HG03064 (cell line): ENCODE results near the gene PGAP2.
A peak's percentile ranks its signal among the peaks of the same experiment; 100 is the strongest.
"Not testable (repeated sequence)": the region's sequence is repeated elsewhere in the genome, so short reads cannot be mapped to it uniquely, and the experiment has no call there.

Source experiments
- ATAC-seq: cut with Tn5 transposase; IDR thresholded peaks from one replicate; pipeline ENCODE4 v1.9.1; 2021; ENCODE audit warnings: low read depth; ENCODE audit not compliant: unreplicated experiment

Gene PGAP2

DNA sequence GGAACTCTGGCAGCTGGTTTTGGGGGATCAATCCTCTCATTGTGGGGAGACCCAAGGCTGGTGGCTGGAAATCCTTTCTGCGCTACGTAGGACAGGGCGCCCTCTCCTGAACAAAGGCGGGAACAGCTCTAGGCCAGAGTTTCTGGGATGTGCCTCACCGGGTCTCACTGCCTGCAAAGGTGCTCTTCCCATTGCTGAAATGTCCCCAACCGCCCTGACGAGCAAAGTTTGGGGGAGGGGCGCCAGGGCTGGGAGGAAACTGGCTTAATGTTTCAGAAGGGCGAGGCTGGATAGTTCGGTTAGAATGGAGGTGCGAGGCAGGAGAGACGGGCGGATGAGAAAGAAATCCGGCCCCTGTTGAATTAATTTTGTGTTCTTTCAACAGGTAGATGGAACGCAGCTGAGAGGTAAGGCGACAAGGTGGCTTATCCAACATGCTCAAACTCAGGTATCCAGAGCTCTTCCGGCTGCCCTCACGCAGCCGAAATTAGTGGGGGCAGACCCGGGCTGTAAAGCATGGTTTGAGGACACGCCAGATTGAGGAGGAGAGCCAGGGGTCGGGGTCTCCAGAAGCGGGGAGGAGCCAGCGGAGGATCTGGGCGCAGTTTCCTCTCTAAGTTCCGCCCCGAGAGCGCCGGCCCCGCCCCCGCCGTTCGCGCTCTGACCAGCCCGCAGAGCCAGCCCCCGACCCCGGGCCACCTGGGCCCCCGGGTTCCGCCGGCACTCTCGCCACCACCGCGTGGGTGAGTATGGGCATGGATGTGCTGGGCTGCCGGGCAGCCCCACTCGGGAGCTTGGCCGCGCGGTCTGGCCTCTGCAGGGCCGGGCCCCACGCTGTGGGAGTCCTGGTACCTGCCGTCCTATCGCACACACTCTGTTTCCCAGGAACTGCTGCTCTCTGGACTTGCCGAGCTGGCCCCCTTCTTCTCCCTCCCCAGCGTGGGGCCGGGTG lies at the start of gene PGAP2:
PGAP2 (plus strand) TSS at position 652 of the 952 bp plus-strand sequence. CDS start 2,700 bp downstream, outside the sequence.
- ATAC-seq, result peak; percentile 68

DNA sequence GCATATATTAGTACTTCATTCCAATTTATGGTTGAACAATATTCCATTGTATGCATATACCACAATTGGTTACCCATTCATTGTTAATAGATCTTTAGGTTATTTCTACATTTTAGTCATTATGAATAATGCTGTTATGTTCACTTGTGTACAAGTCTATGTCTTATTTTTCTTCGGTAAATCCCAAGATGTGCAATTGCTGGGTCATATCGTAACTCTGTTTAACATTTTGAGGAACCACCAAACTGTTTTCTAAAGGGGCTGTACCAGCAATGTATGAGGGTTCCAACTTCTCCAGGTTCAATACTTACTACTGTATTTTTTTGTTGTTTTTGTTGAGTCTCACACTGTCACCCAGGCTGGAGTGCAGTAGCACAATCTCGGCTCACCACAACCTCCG lies 44.1 kb upstream of the PGAP2 start:
- ATAC-seq, result no peak

DNA sequence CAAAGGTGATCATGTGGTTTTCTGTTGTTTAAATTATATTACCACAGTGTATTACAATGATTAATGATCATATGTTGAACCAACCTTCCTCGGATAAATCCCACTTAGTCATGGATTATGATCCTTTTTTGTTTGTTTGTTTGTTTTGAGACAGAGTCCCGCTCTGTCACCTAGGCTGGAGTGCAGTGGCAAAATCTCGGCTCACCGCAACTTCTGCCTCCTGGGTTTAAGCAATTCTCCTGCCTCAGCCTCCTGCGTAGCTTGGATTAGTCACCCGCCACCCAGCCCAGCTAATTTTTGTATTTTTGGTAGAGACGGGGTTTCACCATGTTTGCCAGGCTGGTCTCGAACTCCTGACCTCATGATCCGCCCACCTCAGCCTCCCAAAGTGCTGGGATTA lies 41.5 kb upstream of the PGAP2 start:
- ATAC-seq, result not testable (repeated sequence)

DNA sequence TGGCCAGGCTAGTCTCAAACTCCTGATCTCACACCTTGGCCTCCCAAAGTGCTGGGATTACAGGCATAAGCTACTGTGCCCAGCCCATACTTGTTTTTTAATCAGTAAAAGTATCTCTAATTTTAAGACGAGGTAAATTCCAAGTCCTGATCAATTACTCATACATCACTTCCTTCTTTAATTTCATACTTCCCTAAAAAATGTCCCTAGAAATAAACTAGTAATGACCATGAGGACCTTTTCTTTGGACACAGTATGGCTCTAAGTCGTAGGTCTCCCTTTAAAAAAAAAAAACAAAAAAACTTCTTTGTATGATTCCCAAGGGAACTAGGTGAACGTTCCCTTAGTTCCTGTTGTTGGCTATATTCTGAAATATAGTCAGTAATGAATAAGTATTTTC lies 40.8 kb upstream of the PGAP2 start:
- no peak for ATAC-seq

DNA sequence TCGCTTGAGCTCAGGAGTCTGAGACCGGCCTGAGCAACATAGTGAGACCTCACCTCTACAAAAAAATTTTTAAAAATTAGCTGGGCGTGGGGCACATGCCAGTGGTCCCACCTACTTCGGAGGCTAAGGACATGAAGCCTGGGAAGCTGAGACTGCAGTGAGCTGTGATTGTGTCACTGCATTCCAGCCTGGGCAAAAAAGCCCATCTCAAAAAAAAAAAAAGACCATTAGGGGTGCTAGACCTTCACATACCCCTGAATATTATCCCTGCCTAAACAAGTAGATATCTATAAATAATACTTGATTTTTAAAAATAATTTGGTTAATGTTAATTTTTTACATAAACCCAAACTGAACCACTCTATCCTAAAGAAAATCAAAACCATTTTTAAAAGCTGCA lies 35.2 kb upstream of the PGAP2 start:
- no peak for ATAC-seq

DNA sequence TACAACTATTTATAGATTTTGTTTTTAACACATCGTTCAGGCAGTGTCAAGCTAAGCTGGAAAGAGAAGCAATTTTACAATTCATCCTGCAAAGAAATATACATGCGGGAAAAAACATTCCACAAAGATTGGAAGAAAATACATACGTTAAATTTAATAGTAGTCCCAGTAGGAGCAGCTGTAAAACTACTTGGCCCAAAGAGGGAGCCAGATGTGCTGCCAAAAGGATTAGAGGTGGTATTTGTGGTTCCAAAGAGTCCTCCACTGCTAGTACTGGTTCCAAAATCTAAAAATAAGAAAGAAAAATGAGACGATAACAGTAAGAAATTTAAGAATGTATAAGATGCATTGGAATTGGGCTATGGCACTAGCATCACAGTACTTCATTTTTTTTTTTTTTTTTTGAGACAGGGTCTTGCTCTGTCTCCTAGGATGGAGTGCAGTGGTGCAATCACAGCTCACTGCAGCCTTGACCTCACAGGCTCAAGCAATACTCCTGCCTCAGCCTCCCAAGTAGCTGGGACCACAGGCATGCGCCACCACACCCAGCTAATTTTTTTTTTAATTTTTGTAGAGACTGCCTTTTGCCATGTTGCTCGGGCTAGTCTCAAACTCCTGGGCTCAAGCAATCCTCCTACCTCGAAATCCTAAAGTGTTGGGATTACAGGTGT lies 32.5 kb upstream of the PGAP2 start:
- ATAC-seq, result no peak

DNA sequence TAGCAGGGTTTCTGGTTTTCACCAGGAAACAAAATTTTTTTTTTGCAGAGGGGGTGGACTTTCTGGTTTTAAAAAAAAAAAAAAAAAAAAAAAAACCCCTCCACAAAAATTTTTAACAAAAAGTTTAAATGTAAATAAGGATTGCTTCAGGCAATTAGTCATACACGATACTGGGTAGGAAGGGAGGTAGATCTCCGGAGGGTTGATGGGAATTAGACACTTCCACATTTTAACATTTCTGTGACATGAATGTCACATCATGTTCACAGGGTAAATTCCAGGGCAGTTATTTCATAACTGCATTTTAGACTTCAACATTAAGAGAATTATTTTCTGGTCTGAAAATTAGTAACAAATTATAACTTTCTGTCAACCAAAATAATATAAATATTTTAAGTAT lies 26.9 kb upstream of the PGAP2 start:
- ATAC-seq, result no peak

DNA sequence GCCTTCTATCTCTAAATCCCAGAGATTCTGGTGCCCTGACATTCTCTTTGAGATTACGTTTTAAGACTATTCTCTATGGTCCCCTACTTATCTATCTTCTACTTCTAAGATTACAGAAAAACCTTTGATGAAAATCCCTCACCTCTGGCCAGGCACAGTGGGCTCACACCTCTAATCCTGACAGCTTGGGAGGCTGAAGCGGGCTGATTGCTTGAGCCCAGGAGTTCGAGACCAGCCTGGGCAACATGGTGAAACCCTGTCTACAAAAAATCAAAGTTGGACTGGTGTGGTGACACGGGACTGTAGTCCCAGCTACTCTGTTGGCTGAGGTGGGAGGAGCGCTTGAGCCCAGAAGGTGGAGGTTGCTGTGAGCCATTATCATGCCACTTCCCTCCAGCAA lies 25.4 kb upstream of the PGAP2 start:
- ATAC-seq, result no peak

DNA sequence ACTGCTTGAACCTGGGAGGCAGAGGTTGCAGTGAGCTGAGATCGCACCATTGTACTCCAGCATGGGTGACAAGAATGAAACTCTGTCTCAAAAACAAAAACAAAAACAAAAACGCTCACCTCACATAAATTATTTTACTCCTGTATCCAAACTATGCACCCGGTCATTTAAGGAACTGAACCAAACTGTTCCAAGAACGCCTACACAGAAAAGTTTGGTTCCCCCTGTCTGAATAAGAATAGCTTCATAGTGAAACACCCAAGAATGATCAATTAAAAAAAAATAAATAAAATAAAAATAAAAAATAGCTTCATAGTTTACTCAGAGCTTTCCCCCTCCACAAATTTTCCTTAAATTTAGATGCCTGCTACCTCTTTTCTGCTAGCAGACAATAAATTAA lies 24.7 kb upstream of the PGAP2 start:
- no peak for ATAC-seq

DNA sequence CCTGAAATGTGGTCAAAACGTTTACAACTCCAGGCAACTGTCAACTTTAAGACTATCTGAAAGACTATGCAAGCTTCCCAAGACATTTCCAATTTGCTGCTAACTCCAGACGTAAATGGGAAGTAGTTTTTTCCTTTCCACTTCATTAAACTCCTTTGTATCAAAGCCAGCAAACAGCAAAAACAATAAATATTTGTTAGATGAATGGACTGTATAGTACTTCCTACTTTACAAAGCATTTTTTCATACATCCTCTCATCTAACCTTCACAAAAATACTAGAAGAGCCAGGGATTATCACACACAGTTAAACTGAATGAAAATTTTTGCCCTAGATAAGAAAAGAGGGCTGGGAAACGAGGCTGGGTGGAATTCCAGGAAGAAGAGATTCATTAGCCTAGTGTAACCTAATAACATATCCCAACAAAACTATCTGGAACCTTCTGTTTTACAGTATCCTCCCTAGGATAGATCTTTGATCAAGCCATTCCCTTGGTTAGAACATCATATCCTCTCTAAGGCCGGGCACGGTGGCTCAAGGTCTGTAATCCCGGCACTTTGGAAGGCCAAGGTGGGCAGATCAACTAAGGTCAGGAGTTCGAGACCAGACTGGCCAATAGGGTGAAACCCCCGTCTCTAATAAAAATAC lies 21.5 kb upstream of the PGAP2 start:
- no peak for ATAC-seq

DNA sequence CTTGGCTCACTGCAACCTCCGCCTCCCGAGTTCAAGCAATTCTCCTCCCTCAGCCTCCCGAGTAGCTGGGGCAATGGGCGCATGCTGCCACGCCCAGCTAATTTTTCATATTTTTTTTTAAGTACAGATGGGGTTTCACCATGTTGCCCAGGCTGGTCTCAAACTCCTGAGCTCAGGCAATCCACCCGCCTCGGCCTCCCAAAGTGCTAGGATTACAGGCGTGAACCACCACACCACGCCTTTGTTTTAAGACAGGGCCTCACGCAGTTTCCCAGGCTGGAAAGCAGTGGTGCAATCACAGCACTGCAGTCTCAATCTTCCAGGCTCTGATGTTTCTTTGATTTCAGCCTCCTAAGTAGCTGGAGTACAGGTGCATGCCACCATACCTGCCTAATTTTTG lies 14.0 kb upstream of the PGAP2 start:
- not testable (repeated sequence) for ATAC-seq

DNA sequence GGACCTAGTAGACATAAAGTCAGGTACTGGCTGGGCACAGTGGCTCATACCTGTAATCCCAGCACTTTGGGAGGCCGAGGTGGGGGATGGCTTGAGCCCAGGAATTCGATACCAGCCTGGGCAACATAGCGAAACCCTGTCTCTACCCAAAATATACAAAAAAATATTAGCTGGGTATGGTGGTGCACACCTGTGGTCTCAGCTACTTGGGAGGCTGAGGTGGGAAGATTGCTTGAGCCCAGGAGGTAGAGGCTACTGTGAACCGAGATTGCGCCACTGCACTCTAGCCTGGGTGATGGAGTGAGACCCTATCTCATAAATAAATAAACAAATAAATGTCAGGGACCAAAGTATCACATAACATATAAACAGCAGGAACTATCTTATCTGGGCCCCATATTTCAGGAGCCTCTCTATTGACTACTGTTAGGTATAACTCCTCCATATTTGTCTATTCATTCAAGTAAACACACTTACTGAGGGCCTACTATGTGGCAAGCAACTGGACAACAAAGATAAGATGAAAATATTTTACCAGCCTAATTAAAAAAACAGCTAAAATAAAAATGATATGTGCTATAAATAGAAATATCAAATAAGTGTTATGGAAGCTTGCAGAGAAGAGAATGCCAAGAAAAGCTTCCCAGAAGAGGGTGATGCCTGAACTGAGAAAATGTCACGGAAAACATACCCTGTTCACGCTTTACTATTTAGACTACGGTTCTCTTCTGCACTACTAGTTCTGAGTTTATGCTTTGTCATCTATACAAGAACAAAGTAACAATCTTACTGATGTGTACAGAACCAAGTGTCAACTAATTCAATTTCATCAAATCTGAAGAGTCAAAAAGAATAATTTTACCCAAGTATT lies 13.0 kb upstream of the PGAP2 start:
- no peak for ATAC-seq

DNA sequence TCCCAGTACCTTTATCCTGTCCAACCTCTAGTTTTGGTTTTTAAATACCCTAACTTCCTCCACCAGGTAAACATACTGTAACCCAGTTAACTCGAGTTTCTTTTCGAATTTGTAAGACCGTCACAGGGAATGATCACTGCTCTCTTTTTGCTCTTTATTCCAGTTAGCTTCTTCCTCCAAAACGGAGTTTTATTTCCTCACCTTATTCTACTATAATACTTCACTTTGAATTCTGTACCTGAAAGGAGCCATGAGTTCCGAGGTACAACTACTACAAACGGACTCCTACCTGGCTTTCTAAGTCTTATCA lies 12.4 kb upstream of the PGAP2 start:
- no peak for ATAC-seq

DNA sequence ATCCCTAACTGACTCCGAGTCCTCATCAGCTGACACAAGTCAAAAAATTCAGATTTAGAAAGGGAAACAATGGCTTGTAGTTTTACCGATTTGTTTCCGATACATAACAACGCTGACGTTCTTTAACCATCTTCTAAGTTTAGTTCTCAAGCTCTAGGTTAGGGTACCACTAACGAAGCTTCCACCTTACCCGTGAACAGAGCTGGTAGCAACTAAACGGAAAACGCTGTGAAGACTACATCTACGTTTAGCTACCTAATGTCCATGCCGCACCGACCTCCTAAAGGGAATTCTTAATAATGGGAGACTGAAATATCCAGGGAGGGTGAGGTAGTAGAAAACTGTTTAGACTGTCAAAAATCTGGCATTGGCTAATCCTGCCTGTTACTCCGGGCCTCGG lies 12.0 kb upstream of the PGAP2 start:
- no peak for ATAC-seq

DNA sequence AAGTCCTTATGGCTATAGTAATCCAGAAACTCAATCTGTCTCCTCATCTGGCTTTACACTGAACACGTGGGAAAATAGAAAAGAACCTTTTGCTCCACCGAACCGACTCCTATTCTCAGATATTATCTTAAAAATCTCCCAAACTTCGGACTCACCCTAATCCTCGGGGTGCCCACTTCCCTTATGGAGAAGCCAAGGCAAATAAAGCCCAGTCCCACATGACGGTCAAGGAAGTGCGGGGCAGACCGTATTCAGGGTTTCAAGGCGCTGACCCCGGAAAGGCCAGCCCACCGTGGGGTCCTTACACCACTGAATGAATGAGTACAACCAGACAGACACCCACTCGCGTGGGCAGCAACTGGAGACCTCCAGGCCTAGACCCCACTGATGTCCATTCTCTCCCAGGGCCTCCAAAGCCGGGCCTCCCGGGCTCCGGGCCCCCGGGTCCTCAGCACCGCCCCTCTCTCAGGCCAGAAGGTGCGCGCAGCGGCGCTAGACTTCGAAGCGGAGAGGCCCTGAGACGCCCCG lies 11.5 kb upstream of the PGAP2 start:
- peak; percentile 32 for ATAC-seq

DNA sequence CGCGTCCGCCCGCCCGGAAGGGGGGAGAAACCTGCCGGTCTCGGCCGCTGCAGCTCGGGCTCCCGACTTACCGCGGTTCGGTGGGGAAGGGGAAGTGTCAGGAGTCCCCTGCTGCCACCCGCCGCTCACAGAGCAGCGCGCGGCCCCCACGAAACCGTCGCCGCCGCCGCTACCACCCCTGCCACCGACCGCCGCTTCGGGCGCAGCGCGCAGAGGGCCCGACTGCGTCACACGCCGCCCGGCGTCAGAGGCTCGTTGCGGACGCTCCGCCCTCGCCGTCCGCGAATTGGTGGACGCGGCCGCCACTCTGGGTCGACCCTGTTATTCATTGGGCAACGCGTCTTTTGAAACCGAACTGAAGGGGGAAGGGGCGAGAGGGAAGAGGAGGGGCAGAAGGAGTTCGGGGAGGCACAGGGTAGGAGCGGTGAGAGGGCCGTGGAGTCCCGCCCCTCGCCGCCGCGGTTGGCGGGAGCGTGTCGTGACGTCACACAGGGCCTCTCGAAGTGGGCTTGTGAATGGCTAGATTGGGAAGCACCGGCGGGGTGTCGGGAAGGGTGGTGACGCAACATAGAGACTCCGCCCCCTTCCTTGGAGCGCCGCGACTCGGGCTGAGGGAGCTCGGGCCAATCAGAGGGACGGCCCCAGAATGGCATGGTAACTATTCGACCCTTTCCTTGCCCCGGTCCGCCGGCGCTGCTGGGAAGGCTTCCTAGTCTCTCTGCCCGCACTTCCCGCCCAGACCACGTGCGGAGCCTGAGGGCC lies 10.8 kb upstream of the PGAP2 start, which contains the start of gene NUP98:
NUP98 (minus strand) TSS at position 226 of the 762 bp plus-strand sequence. CDS start 15,437 bp downstream, outside the sequence.
- peak; percentile 94 for ATAC-seq

DNA sequence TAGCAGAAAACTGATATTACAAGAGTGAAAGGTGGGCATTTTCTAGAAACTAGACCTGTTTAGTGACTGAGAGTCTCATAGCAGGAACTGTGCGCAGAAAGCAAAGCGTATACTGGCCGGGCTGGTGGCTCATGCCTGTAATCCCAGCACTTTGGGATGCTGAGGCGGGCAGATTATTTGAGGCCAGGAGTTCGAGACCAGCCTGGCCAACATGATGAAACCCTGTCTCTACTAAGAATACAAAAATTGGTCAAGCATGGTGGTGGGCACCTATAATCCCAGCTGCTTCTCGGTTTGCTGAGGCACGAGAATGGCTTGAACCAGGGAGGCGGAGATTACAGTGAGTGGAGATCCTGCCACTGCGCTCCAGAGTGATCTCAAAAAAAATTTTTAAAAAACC lies 9.2 kb upstream of the PGAP2 start:
- no peak for ATAC-seq

DNA sequence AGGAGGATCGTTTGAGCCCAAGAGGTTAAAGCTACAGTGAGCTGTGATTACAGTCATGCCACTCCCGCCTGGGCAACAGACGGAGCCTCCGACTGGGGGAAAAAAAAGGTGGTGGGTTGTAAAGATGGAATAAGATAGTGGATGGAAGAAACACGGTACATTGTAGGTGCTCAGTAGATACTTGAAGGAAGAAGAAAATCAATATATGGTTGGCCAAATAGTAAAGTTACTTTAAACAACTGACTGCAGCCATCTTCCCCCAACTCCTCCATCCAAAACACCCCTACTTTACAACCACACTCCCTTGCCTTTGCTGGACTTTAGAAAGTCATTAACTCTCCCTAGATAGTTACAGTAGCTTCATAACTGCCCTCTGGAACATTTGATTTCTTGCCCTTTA lies 8.5 kb upstream of the PGAP2 start:
- no peak for ATAC-seq

DNA sequence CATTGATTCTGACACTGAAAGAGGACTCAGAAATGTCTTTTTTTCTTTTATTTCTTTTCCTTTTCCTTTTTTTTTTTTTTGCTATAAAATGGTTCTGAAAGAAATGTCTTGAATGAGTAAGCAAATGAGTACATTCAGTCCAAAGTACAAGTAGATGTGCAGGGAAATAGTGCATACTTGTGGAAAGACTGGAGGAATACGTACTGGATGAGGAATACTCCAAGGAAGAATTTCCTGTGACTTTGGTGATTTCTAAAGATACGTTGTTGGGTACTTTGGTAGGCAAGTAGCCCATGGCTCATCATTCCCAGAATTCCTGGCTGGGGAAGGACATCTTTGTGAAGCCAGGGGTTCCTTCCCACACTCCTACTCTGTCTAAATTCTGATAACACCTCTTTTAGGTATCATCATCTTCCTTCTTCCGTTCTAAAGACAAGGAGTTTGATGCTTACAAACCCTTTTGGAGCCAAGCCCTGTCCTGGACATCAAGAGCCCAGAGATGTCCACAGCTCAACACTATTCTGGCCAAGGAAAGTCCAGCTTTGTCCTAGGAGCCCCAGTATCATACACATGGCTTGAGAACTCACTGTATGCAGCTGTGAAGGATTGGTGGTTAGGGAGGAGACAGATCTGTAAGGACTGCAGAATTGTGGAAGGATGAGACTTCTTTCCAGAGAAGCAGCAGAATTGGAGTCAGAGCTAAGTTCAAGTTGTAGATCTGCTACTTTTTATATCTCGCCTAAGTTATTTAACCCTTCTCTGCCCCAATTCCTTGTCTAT lies 6.2 kb upstream of the PGAP2 start:
- no peak for ATAC-seq
